CD4-positive, alpha-beta T cell treated with Interleukin-10 for 1 hour (primary cell): ENCODE measurements around the gene TPRG1.
A peak's percentile ranks its signal among the peaks of the same experiment; 100 is the strongest.
"Not testable (repeated sequence)": the region's sequence is repeated elsewhere in the genome, so short reads cannot be mapped to it uniquely, and the experiment has no call there.

Experiments
- DNase-seq: peaks from one replicate; pipeline ENCODE4 v3.0.0-alpha.2; 2020

The TPRG1 gene

GRCh38 chr3:189317911-189318310 is 146.1 kb downstream of the TPRG1 start:
- DNase-seq: no peak

DNA sequence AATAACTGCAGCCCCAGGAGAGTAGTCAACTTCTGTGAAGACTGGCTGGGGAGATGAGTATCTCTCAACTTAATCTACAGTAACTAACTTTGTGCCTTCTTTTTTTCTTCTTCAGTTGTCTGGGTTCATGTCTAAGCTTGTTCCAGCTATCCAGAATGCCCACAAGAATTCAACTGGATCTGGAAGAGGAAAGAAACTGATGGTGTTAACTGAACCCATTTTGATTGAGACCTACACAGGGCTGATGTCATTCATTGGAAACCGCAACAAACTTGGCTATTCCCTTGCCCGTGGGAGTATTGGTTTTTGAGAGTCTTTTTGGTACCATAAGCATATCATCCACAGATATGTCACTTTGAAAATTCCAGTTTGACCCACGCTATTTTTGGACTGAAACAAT is 148.7 kb downstream of the TPRG1 start:
- DNase-seq: no peak

GRCh38 chr3:189322339-189322738 is 150.6 kb downstream of the TPRG1 start:
- no peak for DNase-seq

- DNase-seq: peak; percentile 88
Observed at GRCh38 chr3:189324538-189325138, 152.9 kb downstream of the TPRG1 start.

GRCh38 chr3:189325454-189325853 is 153.7 kb downstream of the TPRG1 start:
- DNase-seq: no peak

DNA sequence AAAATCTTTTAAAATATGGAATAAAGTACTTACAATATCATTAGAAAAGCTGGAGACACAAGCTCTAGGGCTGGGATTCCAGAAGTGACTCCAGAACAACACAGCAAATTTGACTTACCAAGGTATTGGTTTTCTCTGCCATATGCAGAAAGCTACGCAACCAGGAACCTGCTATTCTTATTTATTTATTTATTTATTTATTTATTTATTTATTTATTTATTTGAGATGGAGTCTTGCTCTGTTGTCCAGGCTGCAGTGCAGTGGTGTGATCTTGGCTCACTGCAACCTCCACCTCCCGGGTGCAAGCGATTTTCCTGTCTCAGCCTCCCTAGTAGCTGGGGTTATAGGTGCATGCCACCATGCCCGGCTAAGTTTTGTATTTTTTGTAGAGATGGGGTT is 157.9 kb downstream of the TPRG1 start:
- DNase-seq: not testable (repeated sequence)

GRCh38 chr3:189330066-189330465 is 158.3 kb downstream of the TPRG1 start:
- DNase-seq: no peak

DNA sequence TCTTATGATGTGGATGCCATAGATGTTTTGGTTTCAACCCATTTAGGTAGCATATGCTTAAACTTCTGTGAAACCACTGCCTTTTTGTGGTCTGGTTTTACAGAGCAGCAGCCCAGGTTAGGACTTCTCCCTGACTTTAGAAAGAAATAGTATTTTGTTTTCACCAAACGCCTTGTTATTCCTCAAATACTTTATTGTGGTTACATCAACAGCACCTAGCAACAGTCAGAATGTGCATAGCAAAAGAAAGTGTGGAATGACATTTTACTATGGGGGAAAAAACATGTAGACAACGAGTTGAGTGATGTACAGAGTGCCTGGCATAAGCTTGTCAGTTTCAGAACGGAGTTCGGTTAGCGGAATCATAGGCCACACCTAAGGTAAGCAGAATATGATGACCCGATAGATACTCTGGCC is 159.2 kb downstream of the TPRG1 start:
- peak; percentile 12 for DNase-seq

GRCh38 chr3:189334064-189334920 is 162.5 kb downstream of the TPRG1 start:
- no peak for DNase-seq

DNA sequence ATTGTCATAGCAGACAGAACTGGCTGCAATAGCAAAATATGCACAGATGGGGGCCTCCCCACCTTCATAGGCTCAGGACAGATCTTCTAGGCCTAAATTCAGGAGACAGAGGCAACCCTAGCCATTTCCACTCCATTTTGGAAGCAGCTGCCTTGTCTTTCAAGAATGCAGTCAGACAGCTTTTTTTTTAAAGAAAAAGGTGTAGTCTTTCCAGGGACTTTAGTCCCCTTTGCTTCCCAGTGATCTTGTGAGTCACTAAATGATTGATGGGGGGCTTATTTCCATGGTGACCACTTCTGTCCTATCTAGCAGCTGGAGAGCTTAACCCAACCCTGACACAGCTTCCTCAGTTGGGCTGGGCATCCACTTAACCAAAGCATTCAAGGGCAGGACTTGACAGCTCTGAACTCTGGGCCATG is 165.9 kb downstream of the TPRG1 start:
- no peak for DNase-seq

DNA sequence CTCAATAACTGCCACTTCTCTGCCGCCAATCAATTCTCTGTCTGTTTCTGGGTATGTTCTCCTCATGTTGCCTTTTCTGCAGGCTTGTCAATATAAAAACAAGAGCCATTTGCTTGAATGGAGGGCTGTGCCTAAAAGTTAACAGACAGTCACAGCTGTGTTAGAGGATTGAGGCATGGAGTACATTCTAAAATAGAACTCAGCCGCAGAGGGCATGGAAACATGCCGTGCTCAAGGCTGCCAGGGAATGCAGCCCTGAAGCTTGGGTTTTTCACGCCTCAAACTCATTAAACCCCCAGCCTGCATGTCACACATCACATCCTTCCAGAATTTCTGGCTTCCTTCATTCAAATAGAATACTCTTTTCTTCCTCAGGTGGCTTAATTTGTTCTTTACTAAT is 166.6 kb downstream of the TPRG1 start:
- DNase-seq: no peak

GRCh38 chr3:189339996-189340395 is 168.2 kb downstream of the TPRG1 start:
- DNase-seq: no peak

DNA sequence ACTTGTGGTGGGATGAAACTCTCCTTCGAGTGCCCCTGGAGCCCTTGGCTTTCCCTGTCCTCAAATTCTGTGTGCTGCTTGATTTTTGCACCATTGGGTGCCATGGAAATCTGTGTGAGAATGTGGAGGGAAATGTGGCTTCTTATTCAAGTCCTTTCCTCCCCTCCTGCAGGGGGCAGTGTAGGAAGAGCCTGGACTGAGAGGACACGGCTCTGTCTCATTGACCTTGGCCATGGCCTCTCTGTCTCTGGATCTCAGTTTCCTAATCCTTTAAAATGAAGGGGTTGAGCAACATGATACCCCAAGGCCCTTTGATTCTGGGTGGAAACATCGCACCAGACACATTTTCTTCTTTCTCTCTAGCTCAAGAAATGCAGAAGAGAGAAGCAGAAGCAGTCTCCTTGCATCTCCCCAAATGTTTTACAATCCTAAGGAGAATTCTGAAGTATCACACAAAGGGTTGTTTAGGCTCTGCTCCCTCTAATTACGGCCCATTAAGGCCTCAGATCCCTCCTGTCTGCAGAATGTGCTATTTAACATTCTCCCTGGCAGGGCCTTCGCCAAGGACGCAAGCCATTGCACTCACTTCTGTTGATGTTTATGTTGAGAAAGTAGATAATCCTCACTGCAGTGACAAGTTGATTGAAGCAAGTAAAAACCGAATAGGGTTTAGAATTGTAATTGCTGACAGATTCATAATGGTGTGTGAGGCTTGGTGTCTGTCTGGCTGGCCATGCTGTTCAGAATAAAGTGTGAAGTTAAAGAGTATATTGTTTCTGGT is 169.1 kb downstream of the TPRG1 start:
- DNase-seq: no peak

DNA sequence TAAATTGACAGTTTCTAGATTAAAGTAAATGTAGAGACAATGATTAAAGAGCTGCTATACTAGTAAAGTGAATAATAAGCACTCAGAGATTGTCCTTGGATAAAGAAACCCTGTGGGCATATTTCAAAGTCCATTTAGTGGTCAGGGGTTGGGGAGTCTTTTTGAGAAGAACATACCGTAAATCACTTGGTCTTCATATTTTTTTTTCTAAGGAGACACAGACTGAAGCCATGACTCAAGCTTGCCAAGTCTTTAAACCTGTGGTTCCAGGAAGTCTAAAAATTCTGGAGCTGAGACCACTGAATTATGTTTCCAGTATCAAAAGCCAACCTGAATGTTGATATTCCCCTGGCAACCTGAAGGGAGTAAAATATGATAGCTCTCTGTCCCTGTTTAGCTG is 171.0 kb downstream of the TPRG1 start:
- no peak for DNase-seq

- no peak for DNase-seq
Observed at GRCh38 chr3:189344996-189345395, 173.2 kb downstream of the TPRG1 start.

DNA sequence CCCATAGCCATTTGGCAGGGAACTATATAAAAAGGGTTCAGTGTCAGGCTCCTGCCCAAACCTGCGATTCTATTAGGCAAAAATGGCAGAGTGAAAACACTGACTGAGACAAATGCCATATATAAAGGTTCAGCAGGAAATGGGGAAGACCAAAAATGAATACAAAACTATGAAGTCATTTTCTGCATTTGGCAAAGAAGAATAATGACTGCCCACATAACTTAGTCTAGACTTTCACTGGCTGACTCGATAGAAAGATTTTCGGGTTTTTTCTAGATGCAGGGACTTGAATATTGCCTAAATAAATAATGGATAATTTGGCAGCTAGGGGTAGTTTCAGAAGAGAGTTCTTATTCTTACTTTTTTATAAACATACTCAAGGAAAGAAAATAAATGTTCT is 178.0 kb downstream of the TPRG1 start:
- DNase-seq: no peak

- no peak for DNase-seq
Observed at GRCh38 chr3:189353318-189353965, 181.7 kb downstream of the TPRG1 start.

DNA sequence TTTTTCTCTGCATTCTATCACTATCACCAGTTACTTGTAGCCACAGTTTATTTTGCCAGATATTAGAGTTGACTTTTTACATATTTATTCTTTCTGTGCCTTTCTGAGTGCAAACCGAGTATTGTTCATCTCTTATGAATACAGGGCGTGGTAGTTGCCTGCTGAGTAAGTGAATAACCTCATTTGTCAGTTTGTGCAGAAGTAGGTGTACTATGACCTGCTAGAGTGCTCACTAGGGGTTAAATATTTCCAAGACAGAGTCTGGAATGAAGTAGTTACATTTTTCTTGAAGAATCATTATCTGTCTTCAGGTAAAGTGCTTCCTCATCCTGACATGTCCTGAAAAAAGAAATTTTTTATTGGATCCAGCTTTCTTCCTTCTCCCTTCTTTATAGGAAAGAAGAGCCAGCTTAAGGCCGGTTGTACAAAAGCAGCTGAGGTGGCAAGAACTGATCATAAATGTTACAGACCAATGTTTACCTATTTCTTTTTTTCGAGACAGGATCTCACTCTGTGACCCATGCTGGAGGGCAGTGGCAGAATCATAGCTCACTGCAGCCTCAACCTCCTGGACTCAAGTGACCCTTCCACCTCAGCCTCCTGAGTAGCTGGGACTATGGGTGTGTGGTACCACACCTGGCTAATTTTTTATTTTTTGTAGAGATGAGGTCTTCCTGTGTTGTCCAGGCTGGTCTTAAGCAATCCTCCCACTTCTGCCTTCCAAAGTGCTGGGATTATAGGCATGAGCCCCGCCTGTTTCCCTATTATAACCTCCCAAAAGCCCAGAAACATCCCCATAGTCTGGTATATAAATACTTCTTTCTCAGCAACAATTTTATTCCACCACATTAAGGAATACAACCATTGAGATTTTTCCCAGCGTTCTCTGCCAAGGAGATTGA is 182.5 kb downstream of the TPRG1 start:
- no peak for DNase-seq

GRCh38 chr3:189355115-189355480 is 183.3 kb downstream of the TPRG1 start:
- no peak for DNase-seq

- peak; percentile 67 for DNase-seq
Observed at GRCh38 chr3:189355481-189356201, 183.9 kb downstream of the TPRG1 start.

- DNase-seq: no peak
Observed at GRCh38 chr3:189360291-189360690, 188.5 kb downstream of the TPRG1 start.
